Endothelial cell of umbilical vein (primary cell): ENCODE data around the gene SH3BP1.

Experiments used
- EZH2 ChIP-seq: IDR thresholded peaks from 2 replicates; pipeline ENCODE4 v1.6.1; 2012; ENCODE audit warnings: borderline replicate concordance, low read depth, mild to moderate bottlenecking, moderate library complexity, low read length, inconsistent platforms; ENCODE audit not compliant: severe bottlenecking
- FOS ChIP-seq: IDR thresholded peaks from 2 replicates; pipeline ENCODE4 v1.6.1; 2011; ENCODE audit warnings: mild to moderate bottlenecking, low read length, moderate library complexity, borderline replicate concordance; ENCODE audit not compliant: insufficient read depth
- MYC ChIP-seq: IDR thresholded peaks from one replicate; pipeline ENCODE4 v1.6.1; 2011; ENCODE audit warnings: mild to moderate bottlenecking, low read depth, low read length
- POLR2A ChIP-seq: IDR thresholded peaks from 2 replicates; pipeline ENCODE4 v1.6.1; 2012; ENCODE audit warnings: low read depth, mild to moderate bottlenecking, control low read depth, low read length
- POLR2AphosphoS5 ChIP-seq: IDR thresholded peaks from 2 replicates; pipeline ENCODE4 v1.6.1; 2012; ENCODE audit warnings: low read depth, mild to moderate bottlenecking, control low read depth, low read length, moderate library complexity; ENCODE audit not compliant: insufficient read depth
- TF ChIP-seq, protein P1 (sequence below): IDR thresholded peaks from 2 replicates; pipeline ENCODE4 v1.6.1; 2011; ENCODE audit not compliant: insufficient read depth, insufficient read length
- TF ChIP-seq, protein P2 (sequence below), 2 donors: IDR thresholded peaks; 1 replicate in 1 of 2; 2 replicates in 1 of 2; pipeline ENCODE4 v1.5.1; 2011; ENCODE audit warnings: low read length in 2 of 2, mild to moderate bottlenecking in 2 of 2, moderate library complexity in 2 of 2, control low read depth in 1 of 2, inconsistent platforms in 1 of 2, low read depth in 1 of 2; ENCODE audit not compliant: insufficient read depth in 1 of 2; ENCODE audit errors: extremely low read depth in 1 of 2

DNA sequence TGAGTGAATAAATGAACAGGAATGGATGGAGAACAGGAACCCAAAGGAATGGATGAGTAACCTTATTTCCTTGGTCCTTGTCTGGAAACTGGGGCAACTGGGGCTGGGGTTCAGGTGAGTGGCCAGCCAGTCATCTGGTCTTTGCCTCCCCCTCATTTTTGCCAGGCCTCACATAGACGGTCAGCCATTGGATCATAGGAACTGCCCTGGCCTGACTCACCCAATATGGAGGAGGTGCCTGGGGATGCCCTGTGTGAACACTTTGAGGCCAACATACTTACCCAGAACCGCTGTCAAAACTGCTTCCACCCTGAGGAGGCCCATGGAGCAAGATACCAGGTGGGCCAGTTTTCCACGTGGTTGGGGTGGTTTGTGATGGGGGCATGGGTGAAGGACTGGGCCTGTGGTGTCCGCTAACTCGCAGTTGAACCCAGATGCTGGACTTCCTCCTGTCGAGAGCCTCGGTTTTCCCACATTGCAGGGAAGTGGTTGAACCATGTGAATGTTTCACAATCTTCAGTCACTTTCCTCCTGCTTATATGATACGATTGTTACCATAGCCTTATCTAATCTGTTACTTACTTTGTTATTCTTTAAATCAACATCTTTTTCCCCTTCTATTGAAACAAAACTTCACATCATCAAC lies 61.8 kb downstream of the SH3BP1 start:
- TF ChIP-seq, protein P1, sequence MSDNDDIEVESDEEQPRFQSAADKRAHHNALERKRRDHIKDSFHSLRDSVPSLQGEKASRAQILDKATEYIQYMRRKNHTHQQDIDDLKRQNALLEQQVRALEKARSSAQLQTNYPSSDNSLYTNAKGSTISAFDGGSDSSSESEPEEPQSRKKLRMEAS = no peak
- TF ChIP-seq FOS (no peak), POLR2A (no peak), EZH2 (no peak), MYC (no peak), POLR2AphosphoS5 (no peak)
- TF ChIP-seq, protein P2, sequence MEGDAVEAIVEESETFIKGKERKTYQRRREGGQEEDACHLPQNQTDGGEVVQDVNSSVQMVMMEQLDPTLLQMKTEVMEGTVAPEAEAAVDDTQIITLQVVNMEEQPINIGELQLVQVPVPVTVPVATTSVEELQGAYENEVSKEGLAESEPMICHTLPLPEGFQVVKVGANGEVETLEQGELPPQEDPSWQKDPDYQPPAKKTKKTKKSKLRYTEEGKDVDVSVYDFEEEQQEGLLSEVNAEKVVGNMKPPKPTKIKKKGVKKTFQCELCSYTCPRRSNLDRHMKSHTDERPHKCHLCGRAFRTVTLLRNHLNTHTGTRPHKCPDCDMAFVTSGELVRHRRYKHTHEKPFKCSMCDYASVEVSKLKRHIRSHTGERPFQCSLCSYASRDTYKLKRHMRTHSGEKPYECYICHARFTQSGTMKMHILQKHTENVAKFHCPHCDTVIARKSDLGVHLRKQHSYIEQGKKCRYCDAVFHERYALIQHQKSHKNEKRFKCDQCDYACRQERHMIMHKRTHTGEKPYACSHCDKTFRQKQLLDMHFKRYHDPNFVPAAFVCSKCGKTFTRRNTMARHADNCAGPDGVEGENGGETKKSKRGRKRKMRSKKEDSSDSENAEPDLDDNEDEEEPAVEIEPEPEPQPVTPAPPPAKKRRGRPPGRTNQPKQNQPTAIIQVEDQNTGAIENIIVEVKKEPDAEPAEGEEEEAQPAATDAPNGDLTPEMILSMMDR (IDR thresholded peaks at IDR 0.05; ENCODE audit: extremely low read depth in 1 of 2, insufficient read depth in 1 of 2, low read depth in 1 of 2, low read length in 2 of 2) = no peak
